HUES48 (cell line): Measurements from ENCODE around the gene IFTAP.

ENCODE experiments used
- H3K27ac ChIP-seq: one replicate; pipeline ENCODE4 v1.7.0; 2013; ENCODE audit warnings: low read depth, low read length, inconsistent platforms
- H3K27me3 ChIP-seq: 2 replicates; pipeline ENCODE4 v1.6.1; 2013; ENCODE audit warnings: mild to moderate bottlenecking, low read length; ENCODE audit not compliant: control insufficient read depth, insufficient read depth
- H3K36me3 ChIP-seq: 2 replicates; pipeline ENCODE4 v1.6.1; 2013; ENCODE audit warnings: low read length; ENCODE audit not compliant: control insufficient read depth, insufficient read depth
- H3K4me1 ChIP-seq: 2 replicates; pipeline ENCODE4 v1.6.1; 2013; ENCODE audit warnings: mild to moderate bottlenecking, low read length; ENCODE audit not compliant: control insufficient read depth, insufficient read depth
- H3K4me3 ChIP-seq: 2 replicates; pipeline ENCODE4 v1.5.1; 2013; ENCODE audit warnings: mild to moderate bottlenecking, low read depth, low read length
- H3K9ac ChIP-seq: 2 replicates; pipeline ENCODE4 v1.6.1; 2013; ENCODE audit warnings: mild to moderate bottlenecking, low read depth, low read length, moderate library complexity
- H3K9me3 ChIP-seq: 2 replicates; pipeline ENCODE4 v1.6.1; 2013; ENCODE audit warnings: low read length; ENCODE audit not compliant: control insufficient read depth, insufficient read depth

Gene IFTAP

GRCh38 chr11:36598051-36598450 is 3.7 kb downstream of the IFTAP start, which contains the start of gene RAG2:
RAG2 (minus strand) TSS chr11:36598236; CDS start chr11:36594168, 4,068 bp downstream.
- H3K4me1 ChIP-seq, result 0 out of 2 replicates have a peak, but pooled peaks cover 7% of the 10 kb centered on the region
- peaks cover 3% of the 10 kb centered on the region; the same call in 1 of the 2 replicates for H3K9me3 ChIP-seq
- no peaks in the 10 kb centered on the region for H3K27me3 ChIP-seq
- H3K9ac ChIP-seq, result no peak within 1 kb of the TSS
- H3K27ac ChIP-seq, result no peak within 1 kb of the TSS
- H3K36me3 ChIP-seq, result no peaks in the 10 kb centered on the region
- no peak within 1 kb of the TSS for H3K4me3 ChIP-seq

- Histone ChIP-seq H3K36me3 (no peaks in the 10 kb centered on the region), H3K27ac (no peak overlapping the region), H3K4me1 (0 out of 2 replicates have a peak, but pooled peaks cover 3% of the 10 kb centered on the region), H3K9ac (no peak overlapping the region), H3K27me3 (no peaks in the 10 kb centered on the region), H3K4me3 (no peak overlapping the region), H3K9me3 (no peaks in the 10 kb centered on the region)
Measured at GRCh38 chr11:36600180-36600579, 5.9 kb downstream of the IFTAP start.

- no peaks in the 10 kb centered on the region for H3K27me3 ChIP-seq
- H3K9me3 ChIP-seq, result no peaks in the 10 kb centered on the region
- no peak overlapping the region for H3K4me3 ChIP-seq
- H3K4me1 ChIP-seq, result no peaks in the 10 kb centered on the region
- H3K9ac ChIP-seq, result no peak overlapping the region
- no peak overlapping the region for H3K27ac ChIP-seq
- no peaks in the 10 kb centered on the region for H3K36me3 ChIP-seq
Measured at GRCh38 chr11:36601155-36601554, 6.9 kb downstream of the IFTAP start.

- no peak overlapping the region for H3K9ac ChIP-seq
- H3K9me3 ChIP-seq, result no peaks in the 10 kb centered on the region
- H3K27ac ChIP-seq, result no peak overlapping the region
- H3K36me3 ChIP-seq, result no peaks in the 10 kb centered on the region
- no peaks in the 10 kb centered on the region for H3K27me3 ChIP-seq
- no peaks in the 10 kb centered on the region for H3K4me1 ChIP-seq
- no peak overlapping the region for H3K4me3 ChIP-seq
Measured at GRCh38 chr11:36602135-36602534, 7.8 kb downstream of the IFTAP start.

GRCh38 chr11:36605221-36606216 is 11.2 kb downstream of the IFTAP start:
- no peaks in the 10 kb centered on the region for H3K27me3 ChIP-seq
- H3K9me3 ChIP-seq, result no peaks in the 10 kb centered on the region
- H3K4me1 ChIP-seq, result no peaks in the 10 kb centered on the region
- no peak overlapping the region for H3K4me3 ChIP-seq
- H3K9ac ChIP-seq, result no peak overlapping the region
- no peak overlapping the region for H3K27ac ChIP-seq
- no peaks in the 10 kb centered on the region for H3K36me3 ChIP-seq

GRCh38 chr11:36608491-36609199 is 14.3 kb downstream of the IFTAP start:
- Histone ChIP-seq H3K36me3 (no peaks in the 10 kb centered on the region), H3K27me3 (no peaks in the 10 kb centered on the region), H3K4me3 (no peak overlapping the region), H3K9me3 (no peaks in the 10 kb centered on the region), H3K27ac (no peak overlapping the region), H3K4me1 (no peaks in the 10 kb centered on the region), H3K9ac (no peak overlapping the region)

- Histone ChIP-seq H3K4me3 (no peak overlapping the region), H3K27ac (no peak overlapping the region), H3K36me3 (no peaks in the 10 kb centered on the region), H3K9me3 (no peaks in the 10 kb centered on the region), H3K4me1 (no peaks in the 10 kb centered on the region), H3K9ac (no peak overlapping the region), H3K27me3 (no peaks in the 10 kb centered on the region)
Measured at GRCh38 chr11:36609383-36609782, 15.1 kb downstream of the IFTAP start.

- no peak overlapping the region for H3K9ac ChIP-seq
- H3K4me1 ChIP-seq, result no peaks in the 10 kb centered on the region
- H3K4me3 ChIP-seq, result no peak overlapping the region
- no peaks in the 10 kb centered on the region for H3K9me3 ChIP-seq
- H3K27ac ChIP-seq, result no peak overlapping the region
- H3K27me3 ChIP-seq, result no peaks in the 10 kb centered on the region
- H3K36me3 ChIP-seq, result no peaks in the 10 kb centered on the region
Measured at GRCh38 chr11:36615826-36616225, 21.5 kb downstream of the IFTAP start.

GRCh38 chr11:36617543-36618362 is 23.5 kb downstream of the IFTAP start:
- Histone ChIP-seq H3K36me3 (no peaks in the 10 kb centered on the region), H3K9ac (no peak overlapping the region), H3K27ac (no peak overlapping the region), H3K9me3 (no peaks in the 10 kb centered on the region), H3K4me3 (no peak overlapping the region), H3K27me3 (no peaks in the 10 kb centered on the region), H3K4me1 (no peaks in the 10 kb centered on the region)

GRCh38 chr11:36618363-36619047 is 24.2 kb downstream of the IFTAP start:
- Histone ChIP-seq H3K27me3 (no peaks in the 10 kb centered on the region), H3K9me3 (no peaks in the 10 kb centered on the region), H3K27ac (no peak overlapping the region), H3K4me3 (no peak overlapping the region), H3K9ac (no peak overlapping the region), H3K4me1 (no peaks in the 10 kb centered on the region), H3K36me3 (no peaks in the 10 kb centered on the region)
